ENCODE measurements around the gene ASB16. TPM values are rescaled to one million over a fixed set of nuclear protein-coding genes. Genes with fewer than 3 reads are reported as not detected.

The ASB16 gene
- total RNA-seq, 1 donor from 2014 or later = not detected

DNA sequence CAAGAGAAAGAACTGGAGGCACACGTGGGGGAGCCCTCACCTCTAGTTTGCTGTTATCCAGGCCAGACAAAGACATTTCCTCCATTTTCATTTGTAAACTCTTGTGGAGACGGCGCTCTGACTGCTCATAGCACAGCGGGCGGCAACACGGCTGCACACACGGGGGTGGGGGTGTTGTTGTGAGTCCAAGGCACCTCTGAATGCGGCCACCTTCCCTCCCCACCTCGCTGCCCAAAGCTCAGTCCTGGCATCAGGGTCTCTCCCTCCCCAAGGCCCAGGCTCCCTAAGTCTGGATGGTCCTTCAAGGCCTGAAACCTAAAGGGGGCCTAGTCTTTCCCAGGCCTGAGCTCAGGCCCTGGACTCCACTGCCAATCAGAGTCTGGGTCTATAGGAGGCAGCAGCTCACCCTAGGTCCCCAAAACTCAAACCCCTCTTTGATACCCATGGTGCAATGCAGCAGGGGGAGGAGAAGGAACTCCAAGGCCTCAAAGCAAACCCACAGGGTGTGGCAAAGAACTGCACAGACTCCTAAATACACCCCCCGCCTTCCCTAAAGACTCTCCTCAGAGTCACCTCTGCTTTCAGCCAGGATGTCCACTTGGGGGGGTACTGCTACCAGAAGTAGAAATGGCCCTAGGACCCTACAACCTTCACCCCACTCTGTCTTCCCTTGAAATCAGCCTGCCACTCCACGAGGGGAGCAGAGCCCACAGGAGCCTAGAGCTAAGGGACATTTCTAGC is 27.6 kb downstream of the ASB16 start:
- Mint-ChIP-seq H3K4me1 (ENCODE audit: unreplicated experiment) (peaks cover 35% of the 10 kb centered on the region), H3K27me3 (ENCODE audit: unreplicated experiment) (peaks cover 17% of the 10 kb centered on the region), H3K4me3 (ENCODE audit: unreplicated experiment) (peak overlapping the region; percentile 82), H3K27ac (ENCODE audit: unreplicated experiment) (peak overlapping the region; percentile 91), H3K9me3 (ENCODE audit: unreplicated experiment) (no peaks in the 10 kb centered on the region), H3K36me3 (ENCODE audit: low read depth, unreplicated experiment) (peaks cover 27% of the 10 kb centered on the region)
- DNase-seq (ENCODE audit: low spot score) = no peak
- TF ChIP-seq CTCF (IDR thresholded peaks at IDR 0.05; ENCODE audit: unreplicated experiment) = no peak

- TF ChIP-seq CTCF (IDR thresholded peaks at IDR 0.05; ENCODE audit: unreplicated experiment) = no peak
- peak overlapping the region; percentile 82 for H3K4me3 Mint-ChIP-seq (ENCODE audit: unreplicated experiment)
- no peaks in the 10 kb centered on the region for H3K9me3 Mint-ChIP-seq (ENCODE audit: unreplicated experiment)
- H3K36me3 Mint-ChIP-seq (ENCODE audit: low read depth, unreplicated experiment) = peaks cover 27% of the 10 kb centered on the region
- H3K27ac Mint-ChIP-seq (ENCODE audit: unreplicated experiment) = peak overlapping the region; percentile 91
- H3K4me1 Mint-ChIP-seq (ENCODE audit: unreplicated experiment) = peaks cover 41% of the 10 kb centered on the region
- H3K27me3 Mint-ChIP-seq (ENCODE audit: unreplicated experiment) = peaks cover 19% of the 10 kb centered on the region
- DNase-seq (ENCODE audit: low spot score) = peak; percentile 77
Measured at GRCh38 chr17:44198721-44199552, 28.4 kb downstream of the ASB16 start.

- no peak for TF ChIP-seq CTCF (IDR thresholded peaks at IDR 0.05; ENCODE audit: unreplicated experiment)
- H3K27ac Mint-ChIP-seq (ENCODE audit: unreplicated experiment) = peak within 1 kb of the TSS; percentile 95
- H3K36me3 Mint-ChIP-seq (ENCODE audit: low read depth, unreplicated experiment) = peaks cover 27% of the 10 kb centered on the region
- peak within 1 kb of the TSS; percentile 93 for H3K4me3 Mint-ChIP-seq (ENCODE audit: unreplicated experiment)
- H3K4me1 Mint-ChIP-seq (ENCODE audit: unreplicated experiment) = peaks cover 42% of the 10 kb centered on the region
- peak; percentile 99 for DNase-seq (ENCODE audit: low spot score)
- H3K9me3 Mint-ChIP-seq (ENCODE audit: unreplicated experiment) = no peaks in the 10 kb centered on the region
- H3K27me3 Mint-ChIP-seq (ENCODE audit: unreplicated experiment) = peaks cover 16% of the 10 kb centered on the region
Measured at GRCh38 chr17:44199553-44200477, 29.3 kb downstream of the ASB16 start, which contains the start of gene ATXN7L3. TSS of gene ATXN7L3 (minus strand) at chr17:44199884. CDS start at chr17:44198070, 1,814 bp downstream.

GRCh38 chr17:44200478-44201155 is 30.1 kb downstream of the ASB16 start:
- H3K27me3 Mint-ChIP-seq (ENCODE audit: unreplicated experiment) = peaks cover 19% of the 10 kb centered on the region
- no peaks in the 10 kb centered on the region for H3K9me3 Mint-ChIP-seq (ENCODE audit: unreplicated experiment)
- H3K27ac Mint-ChIP-seq (ENCODE audit: unreplicated experiment) = peak overlapping the region; percentile 95
- H3K4me3 Mint-ChIP-seq (ENCODE audit: unreplicated experiment) = peak overlapping the region; percentile 93
- DNase-seq (ENCODE audit: low spot score) = no peak
- H3K36me3 Mint-ChIP-seq (ENCODE audit: low read depth, unreplicated experiment) = peaks cover 23% of the 10 kb centered on the region
- no peak for TF ChIP-seq CTCF (IDR thresholded peaks at IDR 0.05; ENCODE audit: unreplicated experiment)
- H3K4me1 Mint-ChIP-seq (ENCODE audit: unreplicated experiment) = peaks cover 38% of the 10 kb centered on the region
